Adipocyte (in vitro differentiated cells): ENCODE data around the gene VAV2.

ENCODE experiments used
- DNase-seq: peaks from one replicate; pipeline ENCODE4 v3.0.0-alpha.2; 2015; ENCODE audit warnings: low read depth
- H3K27me3 ChIP-seq: replicated peaks from 2 replicates; pipeline ENCODE4 v1.7.0; 2013; ENCODE audit warnings: mild to moderate bottlenecking, low read length, moderate library complexity; ENCODE audit not compliant: control insufficient read depth, insufficient read depth
- H3K36me3 ChIP-seq: 2 replicates; pipeline ENCODE4 v1.7.0; 2013; ENCODE audit warnings: low read length, mild to moderate bottlenecking, moderate library complexity; ENCODE audit not compliant: control insufficient read depth, insufficient read depth, severe bottlenecking
- H3K4me1 ChIP-seq: 2 replicates; pipeline ENCODE4 v1.7.0; 2013; ENCODE audit warnings: mild to moderate bottlenecking, low read length, moderate library complexity; ENCODE audit not compliant: control insufficient read depth, insufficient read depth
- H3K4me3 ChIP-seq: 2 replicates; pipeline ENCODE4 v1.7.0; 2013; ENCODE audit warnings: mild to moderate bottlenecking, low read length, moderate library complexity
- H3K9ac ChIP-seq: 2 replicates; pipeline ENCODE4 v1.7.0; 2013; ENCODE audit warnings: mild to moderate bottlenecking, low read length, moderate library complexity
- H3K9me3 ChIP-seq: 2 replicates; pipeline ENCODE4 v1.7.0; 2013; ENCODE audit warnings: mild to moderate bottlenecking, low read length, moderate library complexity; ENCODE audit not compliant: control insufficient read depth

The VAV2 gene

DNA sequence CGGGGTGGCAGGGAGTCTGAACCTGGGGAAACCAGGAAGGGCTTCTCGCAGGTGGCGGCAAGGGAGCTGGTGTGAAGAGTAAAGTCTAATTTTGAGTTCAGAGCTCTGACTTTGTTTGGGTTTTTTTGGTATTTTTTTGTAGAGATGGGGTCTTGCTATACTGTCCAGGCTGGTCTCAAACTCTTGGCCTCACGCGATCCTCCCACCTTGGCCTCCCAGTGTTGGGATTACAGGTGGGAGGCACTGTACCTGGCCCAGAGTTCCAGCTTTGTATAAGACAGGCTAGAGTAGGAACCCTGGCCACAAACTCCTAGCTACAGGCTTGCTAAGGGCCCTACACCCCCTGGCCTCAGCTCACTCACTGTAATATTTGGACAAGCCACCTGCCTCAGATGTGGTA lies 148.9 kb downstream of the VAV2 start:
- no peak for DNase-seq
- H3K27me3 ChIP-seq = no peaks in the 10 kb centered on the region
- no peaks in the 10 kb centered on the region for H3K36me3 ChIP-seq
- peaks cover 17% of the 10 kb centered on the region for H3K4me1 ChIP-seq
- no peak overlapping the region for H3K9ac ChIP-seq
- H3K9me3 ChIP-seq = no peaks in the 10 kb centered on the region
- no peak overlapping the region for H3K4me3 ChIP-seq

GRCh38 chr9:133842721-133843227 lies 149.3 kb downstream of the VAV2 start:
- Histone ChIP-seq H3K4me1 (peaks cover 17% of the 10 kb centered on the region), H3K27me3 (no peaks in the 10 kb centered on the region), H3K9me3 (no peaks in the 10 kb centered on the region), H3K4me3 (no peak overlapping the region), H3K9ac (no peak overlapping the region), H3K36me3 (no peaks in the 10 kb centered on the region)
- no peak for DNase-seq

DNA sequence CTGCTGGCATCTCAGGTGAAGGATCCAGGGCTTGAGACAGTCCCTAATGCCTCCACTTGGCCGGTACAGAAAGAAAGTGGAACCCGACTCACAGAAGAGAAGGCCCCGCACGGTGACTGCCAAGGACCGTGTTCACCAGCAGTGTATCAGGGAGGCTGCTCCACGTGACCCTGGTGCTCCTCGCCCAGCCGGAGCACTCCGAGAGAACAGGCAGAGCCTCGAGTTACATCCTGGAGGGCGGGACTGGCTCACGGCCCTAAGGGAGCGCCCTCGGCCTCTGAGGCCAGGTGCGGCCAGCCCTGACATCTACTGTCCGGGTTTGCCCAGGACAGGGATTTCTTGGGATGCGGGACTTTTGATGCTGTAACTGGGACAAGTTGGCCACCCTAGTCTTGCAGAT lies 149.9 kb downstream of the VAV2 start:
- DNase-seq = no peak
- H3K4me1 ChIP-seq = peaks cover 17% of the 10 kb centered on the region
- H3K36me3 ChIP-seq = no peaks in the 10 kb centered on the region

GRCh38 chr9:133841167-133841812 lies 150.8 kb downstream of the VAV2 start:
- no peaks in the 10 kb centered on the region for H3K36me3 ChIP-seq
- H3K9ac ChIP-seq = no peak overlapping the region
- H3K9me3 ChIP-seq = no peaks in the 10 kb centered on the region
- H3K4me1 ChIP-seq = peaks cover 17% of the 10 kb centered on the region
- no peaks in the 10 kb centered on the region for H3K27me3 ChIP-seq
- no peak overlapping the region for H3K4me3 ChIP-seq
- no peak for DNase-seq

More for the DNA sequence above, 149.9 kb downstream of the VAV2 start:
- Histone ChIP-seq H3K4me3 (no peak overlapping the region), H3K9me3 (no peaks in the 10 kb centered on the region), H3K27me3 (no peaks in the 10 kb centered on the region), H3K9ac (no peak overlapping the region)

DNA sequence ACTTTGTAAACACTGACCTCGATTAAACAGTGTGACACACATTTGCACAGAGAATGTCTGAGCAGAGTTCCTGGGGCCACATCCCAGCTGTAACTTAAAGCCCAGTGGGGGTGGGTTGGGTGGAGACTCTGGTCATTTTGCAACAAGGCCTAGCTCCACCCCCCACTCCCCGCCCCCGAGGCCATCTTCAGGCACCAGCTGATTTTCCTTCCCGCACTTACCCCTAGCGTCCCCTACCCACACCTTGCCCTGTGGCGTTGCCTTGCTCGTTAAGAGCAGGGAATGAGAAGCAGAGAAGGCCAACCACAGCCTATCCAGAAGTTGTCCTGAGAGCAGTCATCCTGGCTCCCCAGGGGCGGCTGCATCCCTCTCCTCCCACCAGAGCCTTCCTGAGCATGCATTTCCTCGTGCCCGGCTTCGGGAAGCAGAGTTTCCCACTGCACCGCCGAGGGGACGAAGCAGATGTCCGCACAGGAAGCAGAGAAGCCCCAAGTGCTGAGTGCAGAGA lies 152.2 kb downstream of the VAV2 start:
- Histone ChIP-seq H3K27me3 (no peaks in the 10 kb centered on the region), H3K36me3 (no peaks in the 10 kb centered on the region), H3K9me3 (no peaks in the 10 kb centered on the region), H3K4me1 (peaks cover 14% of the 10 kb centered on the region), H3K9ac (no peak overlapping the region), H3K4me3 (no peak overlapping the region)
- DNase-seq = peak; percentile 56

- H3K27me3 ChIP-seq = no peaks in the 10 kb centered on the region
- H3K4me3 ChIP-seq = no peak overlapping the region
- H3K9ac ChIP-seq = no peak overlapping the region
- DNase-seq = no peak
- peaks cover 14% of the 10 kb centered on the region for H3K4me1 ChIP-seq
- H3K9me3 ChIP-seq = no peaks in the 10 kb centered on the region
- H3K36me3 ChIP-seq = no peaks in the 10 kb centered on the region
Observed at GRCh38 chr9:133838859-133839507, 153.1 kb downstream of the VAV2 start.

GRCh38 chr9:133837627-133838597 lies 154.2 kb downstream of the VAV2 start:
- Histone ChIP-seq H3K4me1 (peaks cover 14% of the 10 kb centered on the region), H3K9ac (no peak overlapping the region), H3K4me3 (no peak overlapping the region), H3K36me3 (no peaks in the 10 kb centered on the region), H3K9me3 (no peaks in the 10 kb centered on the region), H3K27me3 (no peaks in the 10 kb centered on the region)
- no peak for DNase-seq

GRCh38 chr9:133836818-133837217 lies 155.3 kb downstream of the VAV2 start:
- Histone ChIP-seq H3K36me3 (no peaks in the 10 kb centered on the region), H3K9me3 (no peaks in the 10 kb centered on the region), H3K4me1 (peaks cover 14% of the 10 kb centered on the region), H3K9ac (no peak overlapping the region), H3K4me3 (no peak overlapping the region), H3K27me3 (no peaks in the 10 kb centered on the region)
- no peak for DNase-seq

- Histone ChIP-seq H3K36me3 (no peaks in the 10 kb centered on the region), H3K9me3 (no peaks in the 10 kb centered on the region), H3K9ac (no peak overlapping the region), H3K27me3 (no peaks in the 10 kb centered on the region), H3K4me3 (no peak overlapping the region), H3K4me1 (peaks cover 14% of the 10 kb centered on the region)
- DNase-seq = no peak
Observed at GRCh38 chr9:133836001-133836758, 155.9 kb downstream of the VAV2 start.

DNA sequence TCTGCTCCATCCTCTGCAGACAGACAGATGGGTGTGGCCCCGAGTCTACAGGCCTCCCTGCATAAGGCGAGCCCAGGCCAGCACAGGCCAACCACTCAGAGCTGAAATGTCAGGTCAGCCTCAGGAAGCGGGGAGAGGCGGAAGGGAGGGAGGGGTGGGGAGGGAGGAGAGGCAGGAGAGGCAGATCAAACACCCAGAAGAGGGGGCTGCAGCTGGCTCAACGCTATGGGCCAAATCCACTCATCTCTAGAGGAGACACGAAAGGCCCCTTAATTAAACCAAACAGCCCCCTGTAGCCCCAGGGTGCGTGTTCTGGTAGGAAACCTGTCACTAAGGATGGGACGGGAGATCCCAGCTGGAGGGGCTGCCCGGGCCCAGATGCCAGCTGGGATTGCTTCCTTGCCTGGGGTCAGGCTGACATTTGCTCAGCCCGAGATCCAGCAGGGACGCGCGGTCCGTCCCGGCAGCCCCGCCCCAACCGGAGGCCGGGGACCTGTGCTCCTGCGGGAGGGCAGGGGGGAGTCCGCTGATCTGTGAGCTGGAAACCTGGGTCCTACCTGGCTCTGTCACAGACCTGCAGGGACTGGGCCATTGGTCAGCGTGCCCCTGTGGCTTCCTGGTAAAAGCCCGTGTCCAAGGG lies 156.7 kb downstream of the VAV2 start:
- Histone ChIP-seq H3K9ac (no peak overlapping the region), H3K27me3 (no peaks in the 10 kb centered on the region), H3K4me3 (no peak overlapping the region), H3K9me3 (no peaks in the 10 kb centered on the region), H3K36me3 (no peaks in the 10 kb centered on the region), H3K4me1 (peaks cover 13% of the 10 kb centered on the region)
- no peak for DNase-seq
